ENCODE results near the gene CNGB1. TPM values are rescaled to one million over a fixed set of nuclear protein-coding genes. Genes with fewer than 3 reads are reported as not detected.
"Not testable (repeated sequence)": the region's sequence is repeated elsewhere in the genome, so short reads cannot be mapped to it uniquely, and the experiment has no call there.

Gene CNGB1
- total and polyA plus RNA-seq, 8 donors = 0.08 to 18.0 (median 0.73) TPM; not detected in 5

DNA sequence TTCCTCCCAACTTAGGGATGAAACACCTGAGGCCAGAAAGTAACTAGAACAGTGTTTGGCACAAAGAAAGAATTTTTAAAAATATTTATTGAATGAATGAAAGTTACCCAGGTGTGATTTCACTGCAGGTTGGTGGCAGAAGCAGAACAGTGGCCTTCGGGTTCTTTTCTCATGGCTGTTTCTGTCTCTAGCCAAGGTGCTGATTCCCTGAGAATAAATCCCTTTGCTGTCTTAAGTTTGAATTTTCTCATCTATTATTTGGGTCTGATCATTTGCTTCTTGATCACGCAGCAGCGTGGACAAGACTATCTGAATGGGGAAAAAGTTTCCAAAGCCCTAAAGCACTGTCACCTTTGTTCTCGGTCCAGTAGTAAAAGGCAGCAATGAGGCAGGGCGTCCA is 95.6 kb downstream of the CNGB1 start:
- intact Hi-C loops (cut with DNase I; ENCODE audit: low total_unique reads) = no loop called here
- 73 to 85% (median 77%) methylated on average over 5 of the region's 5 CpGs for WGBS, 5 donors
- H3K36me3 ChIP-seq = no peaks in the 10 kb centered on the region

DNA sequence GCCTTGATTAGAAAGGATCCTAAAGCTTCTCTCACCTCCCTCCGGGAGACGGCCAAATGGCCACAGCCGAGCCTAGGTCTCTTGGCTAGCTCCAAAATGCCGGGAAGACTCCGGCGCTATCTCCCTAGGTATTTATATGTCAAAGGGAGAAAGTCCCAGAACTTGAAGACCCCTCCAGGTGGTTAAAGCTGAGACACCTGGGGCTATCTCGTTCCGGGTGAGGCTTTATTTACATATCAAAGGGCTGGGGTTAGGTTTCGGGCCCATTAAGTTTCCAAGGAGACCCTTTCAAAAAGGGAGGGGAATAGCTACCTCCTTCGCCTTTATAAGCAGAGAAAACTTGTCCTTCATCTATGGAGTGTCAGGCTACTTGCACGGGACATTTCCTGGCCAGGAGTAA is 97.7 kb downstream of the CNGB1 start:
- no peak overlapping the region for H3K4me3 ChIP-seq
- TF ChIP-seq EP300 (IDR thresholded peaks at IDR 0.05) (no peak), POLR2A (IDR thresholded peaks at IDR 0.05) (no peak), POLR2AphosphoS5 (IDR thresholded peaks at IDR 0.05) (no peak)
- TF ChIP-seq, protein P1, sequence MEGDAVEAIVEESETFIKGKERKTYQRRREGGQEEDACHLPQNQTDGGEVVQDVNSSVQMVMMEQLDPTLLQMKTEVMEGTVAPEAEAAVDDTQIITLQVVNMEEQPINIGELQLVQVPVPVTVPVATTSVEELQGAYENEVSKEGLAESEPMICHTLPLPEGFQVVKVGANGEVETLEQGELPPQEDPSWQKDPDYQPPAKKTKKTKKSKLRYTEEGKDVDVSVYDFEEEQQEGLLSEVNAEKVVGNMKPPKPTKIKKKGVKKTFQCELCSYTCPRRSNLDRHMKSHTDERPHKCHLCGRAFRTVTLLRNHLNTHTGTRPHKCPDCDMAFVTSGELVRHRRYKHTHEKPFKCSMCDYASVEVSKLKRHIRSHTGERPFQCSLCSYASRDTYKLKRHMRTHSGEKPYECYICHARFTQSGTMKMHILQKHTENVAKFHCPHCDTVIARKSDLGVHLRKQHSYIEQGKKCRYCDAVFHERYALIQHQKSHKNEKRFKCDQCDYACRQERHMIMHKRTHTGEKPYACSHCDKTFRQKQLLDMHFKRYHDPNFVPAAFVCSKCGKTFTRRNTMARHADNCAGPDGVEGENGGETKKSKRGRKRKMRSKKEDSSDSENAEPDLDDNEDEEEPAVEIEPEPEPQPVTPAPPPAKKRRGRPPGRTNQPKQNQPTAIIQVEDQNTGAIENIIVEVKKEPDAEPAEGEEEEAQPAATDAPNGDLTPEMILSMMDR (IDR thresholded peaks at IDR 0.05) = no peak
- 17 to 28% (median 23%) methylated on average over 10 to 11 of the region's 11 CpGs for WGBS, 5 donors
- no peaks in the 10 kb centered on the region for H3K36me3 ChIP-seq
- peaks cover 0 to 25% (median 0%) of the 10 kb centered on the region in 3 donors for H3K27me3 ChIP-seq
- DNase-seq = no peak
- H3K27ac ChIP-seq = no peak overlapping the region
- H3K9me3 ChIP-seq = no peaks in the 10 kb centered on the region
- intact Hi-C loops (cut with DNase I; ENCODE audit: low total_unique reads) = no loop called here
- no peaks in the 10 kb centered on the region for H3K4me1 ChIP-seq

More for the DNA sequence above, 95.6 kb downstream of the CNGB1 start:
- no peaks in the 10 kb centered on the region for H3K4me1 ChIP-seq
- no peaks in the 10 kb centered on the region for H3K9me3 ChIP-seq
- TF ChIP-seq EP300 (IDR thresholded peaks at IDR 0.05) (no peak), POLR2AphosphoS5 (IDR thresholded peaks at IDR 0.05) (no peak), POLR2A (IDR thresholded peaks at IDR 0.05) (no peak)
- TF ChIP-seq, protein P1 (IDR thresholded peaks at IDR 0.05) = no peak
- peaks cover 0 to 31% (median 0%) of the 10 kb centered on the region in 3 donors for H3K27me3 ChIP-seq
- H3K4me3 ChIP-seq = no peak overlapping the region
- DNase-seq = no peak
- no peak overlapping the region for H3K27ac ChIP-seq

DNA sequence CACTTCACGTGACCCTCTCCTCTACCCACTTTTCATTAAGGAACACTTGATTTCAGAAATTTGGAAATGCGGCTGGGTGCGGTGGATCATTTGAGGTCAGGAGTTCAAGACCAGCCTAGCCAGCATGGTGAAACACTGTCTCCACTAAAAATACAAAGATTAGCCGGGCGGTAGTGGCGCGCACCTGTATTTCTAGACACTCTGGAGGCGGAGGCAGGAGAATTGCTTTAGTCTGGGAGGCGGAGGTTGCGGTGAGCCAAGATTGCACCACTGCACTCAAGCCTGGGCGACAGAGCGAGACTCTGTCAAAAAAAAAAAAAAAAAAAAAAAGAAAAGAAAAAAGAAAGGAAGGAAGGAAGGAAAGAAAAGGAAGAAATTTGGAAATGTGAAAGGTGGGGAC is 98.2 kb downstream of the CNGB1 start:
- WGBS, 5 donors = 89 to 97% (median 92%) methylated on average over 7 to 12 of the region's 12 CpGs
- H3K4me3 ChIP-seq; H3K9me3 ChIP-seq; H3K36me3 ChIP-seq; intact Hi-C loops (cut with DNase I; ENCODE audit: low total_unique reads); DNase-seq; H3K4me1 ChIP-seq; H3K27ac ChIP-seq: not testable (repeated sequence)
- H3K27me3 ChIP-seq = peaks cover 0 to 21% (median 0%) of the 10 kb centered on the region in 3 donors

DNA sequence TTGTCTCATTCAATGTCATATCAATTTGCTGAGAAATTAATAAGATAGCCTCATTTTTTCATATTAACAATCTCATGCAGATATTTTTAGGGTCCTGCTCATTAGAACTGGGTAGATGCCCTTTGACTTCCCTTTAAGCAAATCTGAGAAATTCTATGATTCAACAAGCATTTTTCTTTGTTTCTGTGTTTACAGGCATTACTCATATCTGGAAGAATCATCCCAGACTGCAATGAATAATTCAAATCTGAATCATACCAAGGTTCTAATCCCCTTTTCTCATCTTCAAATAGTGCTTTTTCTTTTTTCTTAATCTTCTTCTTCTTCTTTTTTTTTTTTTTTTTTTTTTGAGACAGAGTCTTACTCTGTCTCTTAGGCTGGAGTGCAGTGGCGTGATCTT is 99.5 kb downstream of the CNGB1 start:
- Histone ChIP-seq H3K9me3 (no peaks in the 10 kb centered on the region), H3K36me3 (no peaks in the 10 kb centered on the region), H3K27me3 (peaks cover 0 to 19% (median 0%) of the 10 kb centered on the region in 3 donors), H3K27ac (no peak overlapping the region), H3K4me1 (no peaks in the 10 kb centered on the region), H3K4me3 (no peak overlapping the region)
- DNase-seq = no peak
- WGBS, 5 donors = 45 to 92% (median 80%) methylated on average over 1 of the region's 1 CpG
- intact Hi-C loops (cut with DNase I; ENCODE audit: low total_unique reads) = no loop called here
- TF ChIP-seq POLR2A (IDR thresholded peaks at IDR 0.05) (no peak), EP300 (IDR thresholded peaks at IDR 0.05) (no peak), POLR2AphosphoS5 (IDR thresholded peaks at IDR 0.05) (no peak)
- TF ChIP-seq, protein P1 (IDR thresholded peaks at IDR 0.05) = no peak

DNA sequence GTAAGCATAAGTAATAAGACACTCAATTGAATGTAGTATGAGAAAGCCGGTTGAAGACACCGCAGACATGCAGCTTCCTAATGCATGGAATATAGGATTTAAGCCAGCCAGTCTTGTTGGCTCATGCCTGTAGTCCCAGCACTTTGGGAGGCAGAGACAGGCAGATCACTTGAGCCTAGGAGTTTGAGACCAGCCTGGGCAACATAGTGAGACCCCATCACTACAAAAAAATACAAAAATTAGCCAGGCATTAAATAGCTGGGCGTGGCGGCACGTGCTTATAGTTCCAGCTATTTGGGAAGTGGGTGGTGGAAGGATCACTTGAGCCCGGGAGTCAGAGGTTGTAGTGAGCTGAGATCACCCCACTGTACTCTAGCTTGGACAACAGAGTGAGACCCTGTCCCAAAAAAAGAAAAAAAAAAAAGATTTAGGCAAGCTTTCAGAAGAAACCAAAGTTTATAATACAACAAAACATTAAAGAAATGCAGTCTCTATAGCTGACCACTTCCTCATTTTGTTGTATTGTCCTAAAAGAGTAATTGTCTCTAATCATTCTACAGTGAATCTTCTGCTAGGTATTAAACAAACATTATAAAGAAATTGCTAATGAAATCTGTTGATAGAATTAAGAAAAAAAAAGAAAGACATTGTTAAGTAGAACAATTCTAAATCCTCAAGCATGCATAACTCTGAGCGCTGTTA is 100.0 kb downstream of the CNGB1 start:
- WGBS, 5 donors = 73 to 79% (median 78%) methylated on average over 7 of the region's 7 CpGs
- Histone ChIP-seq H3K27ac (no peak overlapping the region), H3K4me1 (no peaks in the 10 kb centered on the region), H3K36me3 (no peaks in the 10 kb centered on the region), H3K27me3 (peaks cover 0 to 19% (median 0%) of the 10 kb centered on the region in 3 donors), H3K9me3 (no peaks in the 10 kb centered on the region), H3K4me3 (no peak overlapping the region)
- DNase-seq = no peak
- intact Hi-C loops (cut with DNase I; ENCODE audit: low total_unique reads) = no loop called here
- TF ChIP-seq EP300 (IDR thresholded peaks at IDR 0.05) (no peak), POLR2AphosphoS5 (IDR thresholded peaks at IDR 0.05) (no peak), POLR2A (IDR thresholded peaks at IDR 0.05) (no peak)
- TF ChIP-seq, protein P1 (IDR thresholded peaks at IDR 0.05) = no peak
